HepG2 (cell line): ENCODE results near the gene PDSS2. TPM values are rescaled to one million over a fixed set of nuclear protein-coding genes. Genes with fewer than 3 reads are reported as not detected.
A peak's percentile ranks its signal among the peaks of the same experiment; 100 is the strongest.

Experiments
- AFF4 ChIP-seq: sonication (generic); formaldehyde crosslinking; IDR thresholded peaks from 2 replicates; pipeline ENCODE4 v1.4.0; 2020; ENCODE audit warnings: missing genetic modification reagents
- CREB3 ChIP-seq: sonication (generic); formaldehyde crosslinking; IDR thresholded peaks from 2 replicates; pipeline ENCODE4 v1.5.0; 2020; ENCODE audit warnings: missing genetic modification reagents
- DNMT3B ChIP-seq: conservative IDR thresholded peaks from 2 replicates; pipeline ENCODE4 v1.6.1; 2016; ENCODE audit warnings: missing biosample characterization, control low read depth
- HNRNPLL ChIP-seq: fragments of 200-400 bp; formaldehyde crosslinking; IDR thresholded peaks from 2 replicates; pipeline ENCODE4 v1.6.1; 2017; ENCODE audit warnings: mild to moderate bottlenecking, low read depth, low read length; ENCODE audit not compliant: poor library complexity, severe bottlenecking
- ISL2 ChIP-seq: sonication (generic); formaldehyde crosslinking; IDR thresholded peaks from 2 replicates; pipeline ENCODE4 v1.5.0; 2020; ENCODE audit warnings: missing genetic modification reagents
- MTF1 ChIP-seq: sonication (generic); formaldehyde crosslinking; IDR thresholded peaks from 2 replicates; pipeline ENCODE4 v1.5.0; 2020; ENCODE audit warnings: missing genetic modification reagents
- RAD21 ChIP-seq: fragments of 450-650 bp; formaldehyde crosslinking; IDR thresholded peaks from 2 replicates; pipeline ENCODE4 v1.5.0; 2020; ENCODE audit warnings: mild to moderate bottlenecking
- RARG ChIP-seq: sonication (generic); formaldehyde crosslinking; IDR thresholded peaks from 2 replicates; pipeline ENCODE4 v1.4.0; 2020; ENCODE audit warnings: low read depth, mild to moderate bottlenecking, missing genetic modification reagents
- SMAD1 ChIP-seq: sonication (generic); formaldehyde crosslinking; IDR thresholded peaks from 2 replicates; pipeline ENCODE4 v1.4.0; 2020; ENCODE audit warnings: missing genetic modification reagents, low read depth, mild to moderate bottlenecking, borderline replicate concordance
- SRF ChIP-seq: IDR thresholded peaks from 2 replicates; pipeline ENCODE4 v1.6.1; 2011; ENCODE audit warnings: mild to moderate bottlenecking, low read depth, low read length, moderate library complexity
- TOE1 ChIP-seq: sonication (generic); formaldehyde crosslinking; IDR thresholded peaks from 2 replicates; pipeline ENCODE4 v1.4.0; 2020; ENCODE audit warnings: mild to moderate bottlenecking, missing genetic modification reagents
- TRAFD1 ChIP-seq: sonication (generic); formaldehyde crosslinking; IDR thresholded peaks from 2 replicates; pipeline ENCODE4 v1.5.1; 2020; ENCODE audit warnings: missing genetic modification reagents, mild to moderate bottlenecking, borderline replicate concordance
- ZBTB10 ChIP-seq: sonication (generic); formaldehyde crosslinking; IDR thresholded peaks from 2 replicates; pipeline ENCODE4 v1.4.0; 2020; ENCODE audit warnings: missing genetic modification reagents, borderline replicate concordance
- ZMYM3 ChIP-seq: sonication (generic); formaldehyde crosslinking; IDR thresholded peaks from 2 replicates; pipeline ENCODE4 v1.5.1; 2020; ENCODE audit warnings: mild to moderate bottlenecking, missing genetic modification reagents
- ZNF10 ChIP-seq: sonication (generic); formaldehyde crosslinking; IDR thresholded peaks from 2 replicates; pipeline ENCODE4 v1.4.0; 2020; ENCODE audit warnings: mild to moderate bottlenecking, low read depth, missing genetic modification reagents, borderline replicate concordance
- ZNF251 ChIP-seq: sonication (generic); formaldehyde crosslinking; IDR thresholded peaks from 2 replicates; pipeline ENCODE4 v1.9.0; 2021; ENCODE audit warnings: mild to moderate bottlenecking, missing genetic modification reagents
- ZNF331 ChIP-seq: sonication (generic); formaldehyde crosslinking; IDR thresholded peaks from 2 replicates; pipeline ENCODE4 v1.4.0; 2020; ENCODE audit warnings: missing genetic modification reagents
- ZNF362 ChIP-seq: sonication (generic); formaldehyde crosslinking; IDR thresholded peaks from 2 replicates; pipeline ENCODE4 v1.4.0; 2020; ENCODE audit warnings: missing genetic modification reagents, mild to moderate bottlenecking, borderline replicate concordance
- ZNF431 ChIP-seq: sonication (generic); formaldehyde crosslinking; IDR thresholded peaks from 2 replicates; pipeline ENCODE4 v1.9.0; 2022; ENCODE audit warnings: missing genetic modification reagents, low read depth, mild to moderate bottlenecking, borderline replicate concordance
- polyA plus RNA-seq, 8 experiments: library from polyadenylated mRNA; depleted of rRNA in 3 of 8; stranded (reverse) in 7 of 8; unstranded in 1 of 8; fragments of >200 nt; fragmentation: Illumina TruSeq in 4 of 8; extraction: Trizol in 4 of 8; gene quantifications; 2 replicates each; pipeline versions ENCODE4 v1.2.1 to v1.2.3, GENCODE V29; 2011 to 2016; ENCODE audit warnings: low read depth in 4 of 8, missing spikeins in 1 of 8, mixed read lengths in 1 of 8; ENCODE audit not compliant: insufficient read depth in 1 of 8
- total RNA-seq, 5 experiments: library from RNA; depleted of rRNA; stranded (reverse); fragments of >200 nt; fragmentation: Illumina TruSeq; extraction: Trizol; gene quantifications; 2 replicates each; pipeline ENCODE4 v1.2.3, GENCODE V29; 2016; ENCODE audit warnings: low read depth in 1 of 5

The PDSS2 gene
- total and polyA plus RNA-seq, 2 of the 13 experiments (the other 11 are each of a cell fraction or from before 2014, with no cell fraction given) = 16.2 to 17.0 TPM

- peak; percentile 12; the same call in 1 of the 2 replicates for TF ChIP-seq ZBTB10 (CRISPR knock-in tag)
- no peak for TF ChIP-seq ZNF251
- no peak for TF ChIP-seq ZNF431 (CRISPR knock-in tag)
- TF ChIP-seq HNRNPLL = peak; percentile 55
- TF ChIP-seq TRAFD1 = no peak
- TF ChIP-seq SMAD1 (CRISPR knock-in tag) = no peak
- TF ChIP-seq TOE1 = no peak; the same call in 1 of the 2 replicates
- TF ChIP-seq AFF4 (CRISPR knock-in tag) = no peak
- TF ChIP-seq MTF1 = no peak
- no peak for TF ChIP-seq ZNF10
- no peak for TF ChIP-seq ZMYM3 (CRISPR knock-in tag)
- no peak for TF ChIP-seq ZNF362 (CRISPR knock-in tag)
- TF ChIP-seq ZNF331 (CRISPR knock-in tag) = peak; percentile 25; the same call in 1 of the 2 replicates
- TF ChIP-seq RAD21 (CRISPR knock-in tag) = no peak
- TF ChIP-seq DNMT3B = no peak
- TF ChIP-seq CREB3 (CRISPR knock-in tag) = 0 out of 2 replicates have a peak, but pooled peaks have one; percentile 42
- TF ChIP-seq ISL2 (CRISPR knock-in tag) = 0 out of 2 replicates have a peak, but pooled peaks have one; percentile 48
- no peak for TF ChIP-seq RARG (CRISPR knock-in tag)
- TF ChIP-seq SRF = no peak
These were observed 343.6 kb downstream of the PDSS2 start (continued) for GRCh38 chr6:107115695-107116327.
